RKO (cell line): ENCODE data around the gene RP2.

ENCODE experiments used
- DNase-seq: peaks from one replicate; pipeline ENCODE4 v3.0.0-alpha.2; 2016; ENCODE audit warnings: low spot score

Gene RP2

GRCh38 chrX:46836701-46837557 is at the start of gene RP2:
RP2 (plus strand) TSS chrX:46837043; CDS start chrX:46837101, 58 bp downstream.
- DNase-seq, result peak; percentile 92

DNA sequence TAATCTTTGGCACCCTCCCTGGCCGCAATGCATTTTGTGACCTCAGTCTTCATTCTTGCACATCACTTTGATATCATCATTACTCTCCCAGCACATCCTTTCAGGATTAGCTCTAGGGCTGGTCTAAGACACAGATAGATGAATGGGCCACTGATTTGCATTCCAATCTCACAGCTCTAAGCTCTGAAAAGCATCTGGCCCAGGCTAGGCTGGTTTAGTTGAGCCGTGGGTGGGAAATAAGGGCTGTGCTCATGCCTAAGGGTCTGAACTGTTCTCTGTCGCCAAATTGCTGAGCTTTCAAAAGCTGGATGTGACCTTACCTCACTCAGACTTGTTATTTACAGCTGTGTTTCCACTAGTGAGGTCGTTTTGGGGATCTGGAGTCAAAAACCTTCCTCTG is 47.9 kb upstream of the RP2 start:
- DNase-seq, result no peak

DNA sequence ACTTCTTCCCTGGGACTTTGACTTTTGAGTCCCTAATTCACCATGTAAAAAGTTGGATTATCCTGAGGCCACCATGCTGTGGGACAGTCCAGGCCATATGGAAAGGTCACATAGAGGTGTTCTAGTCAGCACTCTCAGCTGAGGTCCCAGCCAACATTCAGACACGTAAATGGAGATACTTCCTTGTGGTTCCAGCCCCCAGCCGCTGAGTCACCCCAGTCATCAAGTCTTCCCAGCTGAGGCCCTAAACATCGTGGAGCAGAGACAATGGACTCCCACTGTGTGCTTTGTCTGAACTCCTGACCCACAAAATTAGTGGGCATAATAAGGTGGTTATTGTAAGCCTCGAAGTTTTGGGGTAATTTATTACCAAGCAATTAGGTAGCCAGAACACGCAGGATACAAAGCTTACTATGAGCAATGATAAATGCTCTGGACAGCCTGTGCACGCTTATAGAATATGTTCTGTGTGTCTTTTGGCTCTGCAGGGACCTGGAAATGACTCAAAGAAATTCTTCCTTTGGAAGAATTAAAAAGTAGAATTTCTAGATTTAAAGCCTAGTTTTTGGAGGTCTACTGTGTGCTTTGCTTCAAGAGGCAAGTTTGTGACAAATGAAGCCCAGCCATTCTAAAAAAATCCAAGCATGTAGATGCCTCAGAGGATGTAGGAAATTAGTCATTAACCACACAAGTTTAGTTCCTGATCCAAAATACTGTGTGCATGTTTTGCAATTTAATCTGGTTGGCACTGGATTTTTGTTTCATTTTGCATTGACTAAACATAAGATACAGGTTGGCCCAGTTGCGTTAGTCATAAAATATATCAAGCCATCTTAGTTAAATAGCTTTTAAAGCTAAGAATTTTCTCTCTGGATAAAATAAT is 44.7 kb upstream of the RP2 start:
- peak; percentile 97 for DNase-seq

DNA sequence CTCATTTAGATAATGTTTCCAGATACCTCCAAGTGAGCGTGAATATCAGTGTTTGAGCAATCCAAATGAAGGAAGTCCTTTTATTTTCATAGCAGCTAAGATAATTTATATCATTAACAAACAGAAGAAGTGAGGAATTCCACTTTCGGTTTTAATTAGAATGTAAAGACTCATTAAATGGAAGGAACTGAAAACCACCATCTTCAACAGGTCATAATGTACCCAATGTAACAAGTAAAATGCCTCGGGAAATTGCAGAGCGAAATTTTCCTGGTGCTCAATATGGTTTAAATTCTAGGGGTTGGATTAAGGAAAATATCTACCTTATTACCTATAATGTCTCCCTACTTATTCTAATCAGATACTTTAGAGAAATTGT is 44.0 kb upstream of the RP2 start:
- no peak for DNase-seq

GRCh38 chrX:46793386-46794143 is 43.3 kb upstream of the RP2 start:
- no peak for DNase-seq

GRCh38 chrX:46796574-46797191 is 40.2 kb upstream of the RP2 start:
- peak; percentile 81 for DNase-seq

DNA sequence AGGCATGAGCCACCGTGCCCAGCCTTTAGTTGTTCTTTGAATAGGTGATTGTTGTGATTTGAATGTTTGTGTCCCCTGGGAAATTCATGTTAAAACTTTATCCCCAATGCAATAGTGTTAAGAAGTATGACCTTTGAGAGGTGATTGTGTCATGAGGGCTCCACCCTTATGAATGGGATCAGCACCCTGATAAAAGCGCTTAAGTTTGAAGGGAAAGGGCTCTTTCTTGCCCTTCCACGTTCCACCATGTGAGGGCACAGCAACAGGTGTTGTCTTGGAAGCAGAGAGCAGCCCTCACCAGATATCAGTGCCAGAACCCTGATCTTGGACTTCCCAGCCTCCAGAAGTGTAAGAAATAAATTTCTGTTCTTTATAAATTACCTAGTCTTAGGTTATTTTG is 33.7 kb upstream of the RP2 start:
- peak; percentile 19 for DNase-seq

GRCh38 chrX:46805270-46805669 is 31.6 kb upstream of the RP2 start:
- DNase-seq, result no peak

DNA sequence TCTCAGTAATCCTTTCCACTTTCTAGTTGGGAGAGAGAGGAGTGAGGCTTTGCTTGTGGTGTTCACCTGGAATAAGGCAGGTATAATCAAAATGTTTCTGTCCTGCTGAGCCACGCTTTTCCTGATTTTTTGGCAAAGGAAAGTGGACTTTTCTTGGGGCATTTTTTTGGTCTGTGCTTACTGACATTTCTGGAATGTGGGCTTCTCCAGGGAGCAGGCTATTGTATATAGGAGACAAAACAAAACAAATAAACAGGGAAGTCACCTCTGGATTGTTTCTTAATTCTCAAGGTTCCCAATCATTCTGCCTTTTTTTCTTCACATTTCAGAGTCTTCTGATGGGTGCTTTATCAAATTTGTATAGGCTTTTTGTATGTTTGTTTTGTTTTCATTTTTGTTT is 25.7 kb upstream of the RP2 start:
- DNase-seq, result no peak

DNA sequence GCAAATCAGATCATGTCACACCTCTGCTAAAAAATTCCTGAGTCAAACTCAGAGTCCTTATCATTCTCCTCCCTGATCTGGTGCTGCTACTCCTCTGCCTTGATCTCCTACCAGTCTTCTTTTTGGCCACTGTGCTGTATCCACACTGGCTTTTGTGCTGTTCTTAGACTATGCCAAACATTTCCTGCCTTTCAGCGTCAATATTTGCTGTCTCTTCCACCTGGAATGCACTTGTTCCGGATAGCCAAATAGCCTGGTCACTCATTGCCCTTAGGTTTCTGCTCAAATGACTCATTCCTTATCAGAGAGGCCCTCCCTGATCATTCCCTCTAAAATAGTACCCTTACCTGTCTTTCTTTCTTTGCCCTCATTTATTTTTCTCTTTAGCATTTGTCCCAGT is 24.4 kb upstream of the RP2 start:
- DNase-seq, result no peak

DNA sequence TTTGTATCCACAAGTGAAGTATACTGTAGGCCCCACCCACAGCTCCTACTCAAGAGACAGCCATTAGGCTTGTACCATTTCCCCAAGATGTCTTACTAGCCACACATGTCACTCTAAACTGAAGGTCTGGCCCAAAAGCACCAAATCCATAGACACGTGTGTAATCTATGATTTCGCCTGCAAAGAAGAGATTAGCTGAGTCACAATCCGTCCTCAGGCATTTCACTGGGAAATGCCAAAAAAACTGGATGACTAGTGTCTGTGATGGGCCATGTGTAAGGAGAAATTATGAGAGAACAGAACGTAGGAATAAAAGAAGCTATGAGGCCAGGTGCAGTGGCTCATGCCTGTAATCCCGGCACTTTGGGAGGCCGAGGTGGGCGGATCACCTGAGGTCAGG is 21.9 kb upstream of the RP2 start:
- DNase-seq, result no peak

GRCh38 chrX:46819136-46819535 is 17.7 kb upstream of the RP2 start:
- DNase-seq, result no peak

- DNase-seq, result no peak
These were observed 16.3 kb upstream of the RP2 start for GRCh38 chrX:46820391-46821100.

- no peak for DNase-seq
These were observed 13.4 kb upstream of the RP2 start for GRCh38 chrX:46823481-46823880.

- peak; percentile 28 for DNase-seq
These were observed 5.0 kb upstream of the RP2 start for GRCh38 chrX:46831765-46832327.

- peak; percentile 81 for DNase-seq
These were observed 979 bp downstream of the RP2 start for GRCh38 chrX:46837558-46838485.

- DNase-seq, result peak; percentile 6
These were observed 1.6 kb downstream of the RP2 start for GRCh38 chrX:46838486-46838870.

DNA sequence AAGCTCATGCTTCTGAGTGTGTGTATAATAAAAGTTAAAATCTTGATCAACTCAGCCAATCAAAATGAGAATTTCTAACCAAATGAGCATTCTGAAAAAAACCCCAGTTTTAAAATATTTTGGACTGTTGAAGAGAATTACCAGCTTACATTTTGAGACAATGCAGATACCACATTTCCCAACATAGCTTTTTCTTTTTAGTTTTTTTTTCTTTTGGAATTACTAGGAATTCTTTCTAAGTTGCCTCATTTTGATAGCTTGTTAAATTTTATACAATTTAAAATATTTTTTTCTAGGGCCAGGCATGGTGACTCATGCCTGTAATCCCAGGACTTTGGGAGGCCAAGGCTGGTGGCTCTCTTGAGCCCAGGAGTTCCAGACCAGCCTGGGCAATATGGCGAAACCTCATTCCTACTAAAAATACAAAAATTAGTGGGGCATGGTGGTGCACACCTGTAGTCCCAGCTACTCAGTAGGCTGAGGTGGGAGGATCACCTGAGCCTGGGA is 2.2 kb downstream of the RP2 start:
- DNase-seq, result no peak

DNA sequence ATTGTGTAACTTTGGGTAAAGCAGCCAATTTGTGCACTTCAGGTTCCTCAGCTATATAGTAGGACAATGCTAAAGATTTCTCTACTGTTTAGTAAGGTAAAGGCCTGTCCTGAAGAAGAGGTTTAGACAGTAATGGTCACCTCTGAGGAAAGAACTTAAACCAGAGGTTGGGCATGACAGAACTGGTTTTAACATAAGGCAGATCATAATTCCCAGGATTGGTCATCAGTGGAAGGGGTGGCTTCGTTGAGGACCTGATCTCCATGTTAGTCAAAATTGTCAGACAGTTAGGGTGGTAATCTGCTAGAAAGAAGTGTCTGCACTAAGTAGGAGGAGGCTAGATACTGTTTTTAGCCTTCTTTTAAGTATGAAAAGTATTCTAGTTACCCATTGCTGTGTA is 4.1 kb downstream of the RP2 start:
- DNase-seq, result no peak

DNA sequence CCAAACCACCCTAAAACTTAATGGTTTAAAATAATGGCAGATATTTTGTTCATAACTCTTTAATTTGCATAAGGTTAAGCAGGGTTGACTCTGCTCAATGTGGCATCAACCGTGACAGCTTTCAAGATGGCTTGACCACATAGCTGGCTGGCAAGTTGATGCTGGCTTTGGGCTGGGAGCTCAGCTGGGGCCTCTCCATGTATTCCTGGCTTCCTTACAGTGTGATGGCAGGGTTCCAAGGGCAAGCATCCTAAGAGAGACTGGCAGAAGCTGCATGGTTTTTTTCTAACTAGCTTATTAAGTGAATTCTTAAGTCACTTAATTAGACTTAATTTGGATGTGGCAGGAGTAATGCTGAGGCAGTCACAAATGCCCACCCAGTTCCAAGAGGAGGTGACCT is 4.5 kb downstream of the RP2 start:
- no peak for DNase-seq
